Measurements from ENCODE around the gene ARHGAP6.

GRCh38 chrX:11135564-11136185, 530.0 kb downstream of the ARHGAP6 start:
- TF ChIP-seq POLR2A (IDR thresholded peaks at IDR 0.05) = no peak
- no peak for TF ChIP-seq CTCF (IDR thresholded peaks at IDR 0.05)

Data from lower leg skin (tissue), 3 donors.